DOHH2 (cell line): ENCODE results near the gene PSMD9.

Experiments
- CTCF ChIP-seq: fragments of 200-600 bp; sonication (generic); IDR thresholded peaks from one replicate; pipeline ENCODE4 v1.5.1; 2014; ENCODE audit warnings: antibody characterized with exemption, mild to moderate bottlenecking, low read depth, low read length; ENCODE audit not compliant: poor library complexity, severe bottlenecking
- EZH2phosphoT487 ChIP-seq: fragments of 200-600 bp; sonication (generic); IDR thresholded peaks from 2 replicates; pipeline ENCODE4 v1.6.1; 2017; ENCODE audit warnings: borderline replicate concordance, mild to moderate bottlenecking, antibody characterized with exemption, low read length, moderate library complexity, mixed read lengths

GRCh38 chr12:121947981-121948380, 59.4 kb downstream of the PSMD9 start:
- TF ChIP-seq CTCF (no peak), EZH2phosphoT487 (no peak)
